ENCODE measurements around the gene SORCS1. TPM values are rescaled to one million over a fixed set of nuclear protein-coding genes. Genes with fewer than 3 reads are reported as not detected.

Gene SORCS1
- total and polyA plus RNA-seq, 8 donors: 0.46 to 2.6 (median 1.6) TPM

DNA sequence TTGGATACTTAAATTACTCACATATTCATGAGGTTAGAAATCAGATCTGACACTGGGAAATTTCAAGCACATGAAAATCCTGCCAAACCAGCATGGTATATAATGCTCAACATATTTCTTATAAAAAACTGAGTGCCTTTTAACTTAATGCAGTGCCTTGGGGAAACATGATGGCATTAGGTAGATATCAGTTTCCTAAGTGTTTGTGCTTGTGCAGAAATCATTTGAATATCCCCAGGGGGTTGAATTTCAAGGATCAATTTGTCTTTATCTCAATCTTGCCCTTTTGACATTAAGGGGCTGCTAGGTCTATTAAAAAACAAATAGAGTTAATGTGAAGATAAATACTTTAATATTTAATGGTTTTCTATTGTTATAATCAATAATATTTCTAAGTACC, 396.3 kb downstream of the SORCS1 start:
- no peak overlapping the region for H3K4me3 ChIP-seq
- H3K36me3 ChIP-seq: no peaks in the 10 kb centered on the region
- FAIRE-seq: no peak
- no peak overlapping the region for H3K27ac ChIP-seq
- DNase-seq: no peak
- H3K9me3 ChIP-seq: no peaks in the 10 kb centered on the region
- TF ChIP-seq, protein P1, sequence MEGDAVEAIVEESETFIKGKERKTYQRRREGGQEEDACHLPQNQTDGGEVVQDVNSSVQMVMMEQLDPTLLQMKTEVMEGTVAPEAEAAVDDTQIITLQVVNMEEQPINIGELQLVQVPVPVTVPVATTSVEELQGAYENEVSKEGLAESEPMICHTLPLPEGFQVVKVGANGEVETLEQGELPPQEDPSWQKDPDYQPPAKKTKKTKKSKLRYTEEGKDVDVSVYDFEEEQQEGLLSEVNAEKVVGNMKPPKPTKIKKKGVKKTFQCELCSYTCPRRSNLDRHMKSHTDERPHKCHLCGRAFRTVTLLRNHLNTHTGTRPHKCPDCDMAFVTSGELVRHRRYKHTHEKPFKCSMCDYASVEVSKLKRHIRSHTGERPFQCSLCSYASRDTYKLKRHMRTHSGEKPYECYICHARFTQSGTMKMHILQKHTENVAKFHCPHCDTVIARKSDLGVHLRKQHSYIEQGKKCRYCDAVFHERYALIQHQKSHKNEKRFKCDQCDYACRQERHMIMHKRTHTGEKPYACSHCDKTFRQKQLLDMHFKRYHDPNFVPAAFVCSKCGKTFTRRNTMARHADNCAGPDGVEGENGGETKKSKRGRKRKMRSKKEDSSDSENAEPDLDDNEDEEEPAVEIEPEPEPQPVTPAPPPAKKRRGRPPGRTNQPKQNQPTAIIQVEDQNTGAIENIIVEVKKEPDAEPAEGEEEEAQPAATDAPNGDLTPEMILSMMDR (IDR thresholded peaks at IDR 0.05): no peak
- no peaks in the 10 kb centered on the region for H3K27me3 ChIP-seq
- ATAC-seq: no peak
- H3K4me1 ChIP-seq: no peaks in the 10 kb centered on the region
- intact Hi-C loops (cut with DNase I): no loop called here

DNA sequence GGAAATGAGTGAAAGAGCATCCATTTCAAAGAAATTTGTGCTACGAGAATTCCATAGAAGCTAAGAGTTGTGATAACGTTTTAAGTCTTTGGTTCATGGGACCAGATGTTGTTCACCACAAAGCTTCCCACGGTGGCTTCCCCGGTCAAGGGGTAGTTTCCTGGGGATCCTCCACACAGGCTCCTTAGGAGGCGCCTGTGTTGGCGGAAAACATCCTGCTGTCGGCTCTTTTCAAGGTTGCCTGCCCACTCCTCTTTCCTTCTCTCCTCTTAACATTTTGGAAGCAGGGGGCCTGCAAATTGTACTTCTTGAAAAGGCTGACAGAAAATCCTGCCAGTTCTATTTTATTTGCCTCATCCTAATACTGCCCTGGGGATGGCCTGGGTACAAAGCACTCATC, 398.6 kb downstream of the SORCS1 start:
- no peaks in the 10 kb centered on the region for H3K9me3 ChIP-seq
- WGBS, 2 donors: 46 to 58% methylated on average over 7 of the region's 7 CpGs

GRCh38 chr10:106765241-106765754, 399.2 kb downstream of the SORCS1 start:
- 66 to 83% methylated on average over 1 of the region's 1 CpG for WGBS, 2 donors

More for the DNA sequence above, 398.6 kb downstream of the SORCS1 start:
- Histone ChIP-seq H3K27me3 (no peaks in the 10 kb centered on the region), H3K27ac (no peak overlapping the region), H3K4me3 (no peak overlapping the region), H3K36me3 (no peaks in the 10 kb centered on the region), H3K4me1 (no peaks in the 10 kb centered on the region)
- FAIRE-seq (no peak), DNase-seq (no peak), ATAC-seq (no peak)
- intact Hi-C loops (cut with DNase I): no loop called here
- TF ChIP-seq, protein P1 (IDR thresholded peaks at IDR 0.05): no peak

DNA sequence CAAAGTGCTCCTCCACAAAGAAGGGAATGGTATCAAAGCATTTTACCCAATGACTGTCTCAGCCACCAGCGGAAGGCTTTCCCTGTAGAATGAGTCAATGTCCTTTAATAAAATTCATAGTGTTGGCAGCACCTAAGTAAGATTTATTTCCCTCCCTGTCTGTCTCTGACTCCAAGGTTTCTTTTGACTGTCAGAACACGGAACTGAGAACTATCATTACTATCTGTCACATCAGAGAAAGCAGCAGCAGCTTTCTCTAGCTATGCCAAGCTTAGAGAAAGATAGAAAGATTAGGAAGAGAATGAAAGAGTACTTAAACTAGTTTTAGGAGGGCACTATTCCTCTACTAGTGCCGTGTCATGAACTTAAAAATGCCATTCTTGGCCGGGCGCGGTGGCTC, 400.1 kb downstream of the SORCS1 start:
- H3K27me3 ChIP-seq: no peaks in the 10 kb centered on the region
- FAIRE-seq (no peak), ATAC-seq (no peak), DNase-seq (no peak)
- H3K4me1 ChIP-seq: no peaks in the 10 kb centered on the region
- WGBS, 2 donors: 79 to 90% methylated on average over 6 of the region's 6 CpGs
- no peak overlapping the region for H3K4me3 ChIP-seq
- TF ChIP-seq, protein P1 (IDR thresholded peaks at IDR 0.05): no peak
- no peaks in the 10 kb centered on the region for H3K36me3 ChIP-seq
- no peak overlapping the region for H3K27ac ChIP-seq
- H3K9me3 ChIP-seq: no peaks in the 10 kb centered on the region
- intact Hi-C loops (cut with DNase I): no loop called here

More at GRCh38 chr10:106765241-106765754, 399.2 kb downstream of the SORCS1 start:
- no peaks in the 10 kb centered on the region for H3K36me3 ChIP-seq
- ATAC-seq (no peak), FAIRE-seq (no peak), DNase-seq (no peak)
- no peak overlapping the region for H3K27ac ChIP-seq
- no peaks in the 10 kb centered on the region for H3K27me3 ChIP-seq
- intact Hi-C loops (cut with DNase I): no loop called here
- H3K4me3 ChIP-seq: no peak overlapping the region
- no peaks in the 10 kb centered on the region for H3K4me1 ChIP-seq
- TF ChIP-seq, protein P1 (IDR thresholded peaks at IDR 0.05): no peak
- H3K9me3 ChIP-seq: no peaks in the 10 kb centered on the region

DNA sequence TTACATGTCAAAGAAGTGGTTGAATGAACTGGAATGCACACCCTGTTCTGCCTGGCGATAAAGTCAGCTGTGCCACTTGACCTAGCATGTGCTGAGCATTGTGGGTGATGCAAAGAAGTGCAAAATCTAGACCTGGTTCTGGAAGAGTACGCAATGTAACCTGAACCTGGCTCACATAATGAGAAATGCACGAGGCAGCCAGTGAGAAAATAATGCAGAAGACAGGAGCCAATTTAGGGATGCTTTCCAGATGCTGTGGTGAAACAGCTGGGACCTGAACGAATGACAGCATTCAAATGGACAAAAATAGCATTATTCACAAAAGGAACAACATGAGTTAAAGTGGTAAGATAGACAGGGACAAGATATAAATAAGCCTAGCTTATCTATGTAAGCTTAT, 402.6 kb downstream of the SORCS1 start:
- DNase-seq: no peak
- H3K4me1 ChIP-seq: no peaks in the 10 kb centered on the region
- FAIRE-seq: no peak
- no peaks in the 10 kb centered on the region for H3K27me3 ChIP-seq
- intact Hi-C loops (cut with DNase I): no loop called here
- no peak overlapping the region for H3K27ac ChIP-seq
- TF ChIP-seq, protein P1 (IDR thresholded peaks at IDR 0.05): no peak
- no peak overlapping the region for H3K4me3 ChIP-seq
- 65 to 75% methylated on average over 4 of the region's 4 CpGs for WGBS, 2 donors
- ATAC-seq: no peak
- H3K9me3 ChIP-seq: no peaks in the 10 kb centered on the region
- H3K36me3 ChIP-seq: no peaks in the 10 kb centered on the region

Data from pancreas (tissue), 10 donors.